HL-60 (cell line): Measurements from ENCODE around the gene GFPT2.

Source experiments
- DNase-seq, 2 experiments: peaks; one replicate each; pipeline ENCODE4 v3.0.0-alpha.2; 2010 to 2020; ENCODE audit warnings: low read depth in 1 of 2, low spot score in 1 of 2
- H3K27ac ChIP-seq: fragments of 250-450 bp; sonication (Bioruptor Pico); replicated peaks from 2 replicates; pipeline ENCODE4 v1.5.1; 2020; ENCODE audit warnings: mild to moderate bottlenecking, moderate library complexity
- H3K27me3 ChIP-seq: fragments of 250-450 bp; sonication (Bioruptor Pico); 2 replicates; pipeline ENCODE4 v1.5.1; 2021; ENCODE audit warnings: mild to moderate bottlenecking, moderate library complexity; ENCODE audit not compliant: insufficient read depth, poor library complexity, severe bottlenecking
- H3K4me3 ChIP-seq: replicated peaks from 2 replicates; pipeline ENCODE4 v1.5.1; 2011; ENCODE audit warnings: mild to moderate bottlenecking, control low read depth, low read length; ENCODE audit not compliant: insufficient read depth
- CTCF ChIP-seq: IDR thresholded peaks from one replicate; pipeline ENCODE4 v1.5.1; 2011; ENCODE audit warnings: low read length, control low read depth, inconsistent platforms; ENCODE audit not compliant: insufficient read depth
- GABPA ChIP-seq: IDR thresholded peaks from 2 replicates; pipeline ENCODE4 v1.6.1; 2012; ENCODE audit warnings: low read depth
- POLR2AphosphoS5 ChIP-seq: IDR thresholded peaks from 2 replicates; pipeline ENCODE4 v1.6.1; 2012; ENCODE audit warnings: low read depth
- REST ChIP-seq: IDR thresholded peaks from 2 replicates; pipeline ENCODE4 v1.6.1; 2012; ENCODE audit warnings: low read depth; ENCODE audit not compliant: insufficient replicate concordance
- SPI1 ChIP-seq: IDR thresholded peaks from 2 replicates; pipeline ENCODE4 v1.6.1; 2012; ENCODE audit warnings: low read depth, mild to moderate bottlenecking, borderline replicate concordance

GFPT2 gene

GRCh38 chr5:180382926-180383325, 29.8 kb upstream of the GFPT2 start:
- DNase-seq = no peak
- H3K27me3 ChIP-seq = no peaks in the 10 kb centered on the region
- TF ChIP-seq CTCF = no peak
- no peak for TF ChIP-seq POLR2AphosphoS5
- TF ChIP-seq SPI1 = no peak
- TF ChIP-seq REST = no peak
- TF ChIP-seq GABPA = no peak
- no peak overlapping the region for H3K4me3 ChIP-seq
- H3K27ac ChIP-seq = no peak overlapping the region

DNA sequence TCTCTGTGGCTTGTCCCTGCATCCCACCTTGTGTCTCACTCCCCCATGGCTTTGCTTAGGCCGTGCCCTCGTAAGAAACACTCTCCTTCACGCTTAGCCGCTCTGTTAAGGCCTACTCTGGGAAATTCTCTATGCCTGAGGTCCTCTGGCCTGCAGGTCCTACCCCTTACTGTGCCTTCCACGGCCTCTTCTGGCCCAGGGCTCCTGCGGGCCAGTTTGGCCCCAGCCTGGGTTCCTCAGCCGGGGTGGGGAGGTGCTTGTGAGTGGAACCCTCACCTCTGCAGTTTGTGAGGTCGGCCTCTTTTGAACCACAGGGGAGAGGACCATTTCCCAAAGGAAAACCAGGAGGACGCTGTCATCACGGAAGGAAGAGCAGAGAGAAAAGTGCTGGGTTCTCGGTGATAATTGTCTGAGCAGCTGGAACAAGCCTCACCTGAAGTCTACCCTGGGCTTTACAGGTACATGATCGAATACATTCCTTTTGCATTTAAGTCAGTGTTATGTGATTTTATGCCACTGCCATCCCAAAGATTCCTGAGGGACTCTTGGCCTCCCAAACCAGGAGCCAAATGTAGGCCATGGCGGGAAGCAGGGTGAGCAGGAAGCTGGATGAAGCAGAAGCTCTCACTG, 28.8 kb upstream of the GFPT2 start:
- TF ChIP-seq SPI1 = no peak
- TF ChIP-seq POLR2AphosphoS5 = no peak
- no peak for TF ChIP-seq CTCF
- TF ChIP-seq REST = no peak
- no peak for TF ChIP-seq GABPA
- Histone ChIP-seq H3K4me3 (no peak overlapping the region), H3K27me3 (no peaks in the 10 kb centered on the region), H3K27ac (no peak overlapping the region)
- DNase-seq = no peak

- TF ChIP-seq POLR2AphosphoS5 (no peak), GABPA (no peak), CTCF (no peak), REST (no peak), SPI1 (no peak)
- Histone ChIP-seq H3K27me3 (no peaks in the 10 kb centered on the region), H3K27ac (no peak overlapping the region), H3K4me3 (no peak overlapping the region)
- DNase-seq = no peak
Observed at GRCh38 chr5:180381428-180381827, 28.3 kb upstream of the GFPT2 start.
